ENCODE results near the gene LTA.

The LTA gene

DNA sequence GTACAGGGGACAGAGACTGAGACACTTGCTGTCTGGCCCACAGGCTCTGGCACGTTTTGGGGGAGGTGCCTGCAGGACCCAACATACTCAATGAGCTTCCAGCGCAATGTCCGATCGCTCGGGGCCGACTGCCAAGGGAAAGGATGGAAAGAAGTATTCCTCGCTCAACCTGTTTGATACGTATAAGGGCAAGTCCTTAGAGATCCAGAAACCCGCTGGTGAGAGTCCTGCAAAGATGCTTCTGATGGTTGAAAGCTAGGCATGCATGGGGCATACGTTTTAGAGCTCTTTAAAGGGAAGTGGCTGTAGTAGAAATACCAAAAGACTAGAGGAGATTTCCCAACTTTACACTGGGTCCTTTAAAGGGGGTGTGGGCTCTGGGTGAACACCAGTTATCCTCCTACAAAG is 50.6 kb downstream of the LTA start:
- no peak for DNase-seq (ENCODE audit: low spot score)
- no peak for FAIRE-seq

All from RCC 7860 (cell line).